NCI-H1092 (cell line): ENCODE data around the gene MARS2.
"Not testable (repeated sequence)": the region's sequence is repeated elsewhere in the genome, so short reads cannot be mapped to it uniquely, and the experiment has no call there.

Experiments
- DNase-seq: peaks from one replicate; lab custom pipeline; 2025; lab: John Stamatoyannopoulos, UW

Gene MARS2

DNA sequence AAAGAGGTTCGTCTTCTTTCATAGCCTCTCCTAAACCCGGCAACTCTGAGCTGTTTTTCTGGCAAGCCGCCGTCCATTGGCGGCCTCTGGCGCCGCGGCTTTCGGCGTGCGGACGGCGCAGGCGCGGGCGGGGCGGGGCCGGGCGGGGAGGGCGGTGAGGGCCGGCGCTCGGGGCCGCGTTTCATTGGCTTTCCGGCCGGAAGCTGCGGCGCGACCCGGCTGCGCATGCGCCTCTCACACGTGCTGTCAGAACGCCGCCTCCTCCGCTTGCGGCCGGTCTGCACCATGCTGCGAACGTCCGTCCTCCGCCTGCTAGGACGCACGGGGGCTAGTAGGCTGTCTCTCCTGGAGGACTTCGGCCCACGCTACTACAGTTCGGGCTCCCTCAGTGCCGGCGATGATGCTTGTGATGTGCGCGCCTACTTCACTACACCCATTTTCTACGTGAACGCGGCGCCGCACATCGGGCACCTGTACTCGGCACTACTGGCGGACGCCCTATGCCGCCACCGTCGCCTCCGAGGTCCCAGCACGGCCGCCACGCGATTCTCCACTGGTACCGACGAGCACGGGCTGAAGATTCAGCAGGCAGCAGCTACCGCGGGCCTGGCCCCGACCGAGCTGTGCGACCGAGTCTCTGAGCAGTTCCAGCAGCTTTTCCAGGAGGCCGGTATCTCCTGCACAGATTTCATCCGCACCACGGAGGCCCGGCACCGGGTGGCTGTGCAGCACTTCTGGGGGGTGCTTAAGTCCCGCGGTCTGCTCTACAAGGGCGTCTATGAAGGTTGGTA, at the start of gene MARS2:
MARS2 (plus strand) TSS at position 249 of the 791 bp plus-strand sequence; CDS start at position 286, 37 bp downstream.
- DNase-seq, result peak; percentile 83

DNA sequence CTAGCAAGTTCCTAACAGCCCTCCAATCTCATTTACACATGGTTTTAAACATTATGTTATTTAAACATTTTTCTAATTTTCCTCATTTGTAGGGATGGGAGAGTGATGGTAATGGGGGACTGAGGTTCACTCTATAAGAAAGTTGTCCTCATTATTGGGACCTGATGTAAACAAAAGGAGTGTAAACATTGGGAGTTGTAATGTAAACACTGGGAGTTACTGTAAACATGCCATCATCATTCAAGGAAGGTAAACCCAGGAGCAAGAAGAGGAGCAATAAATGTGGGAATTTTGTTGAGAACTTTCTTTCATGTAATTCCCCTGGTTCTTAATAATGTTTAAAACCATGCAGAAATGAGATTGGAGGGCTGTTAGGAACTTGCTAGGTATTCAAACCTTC, 47.6 kb upstream of the MARS2 start:
- DNase-seq, result no peak

DNA sequence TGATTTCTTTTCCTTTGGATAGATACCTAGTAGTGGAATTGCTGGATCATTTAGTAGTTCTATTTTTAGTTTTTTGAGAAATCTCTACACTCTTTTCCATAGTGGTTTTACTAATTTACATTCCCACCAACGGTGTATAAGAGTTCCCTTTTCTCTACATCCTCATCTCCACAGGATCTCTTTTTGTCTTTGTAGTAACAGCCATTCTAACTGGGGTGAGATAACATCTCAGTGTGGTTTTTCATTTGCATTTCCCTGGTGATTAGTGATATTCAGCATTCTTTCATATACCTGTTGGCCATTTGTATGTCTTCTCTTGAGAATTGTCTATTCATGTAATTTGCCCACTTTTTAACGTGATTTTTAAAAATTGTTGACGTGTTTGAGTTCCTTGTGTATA, 43.5 kb upstream of the MARS2 start:
- DNase-seq, result no peak

DNA sequence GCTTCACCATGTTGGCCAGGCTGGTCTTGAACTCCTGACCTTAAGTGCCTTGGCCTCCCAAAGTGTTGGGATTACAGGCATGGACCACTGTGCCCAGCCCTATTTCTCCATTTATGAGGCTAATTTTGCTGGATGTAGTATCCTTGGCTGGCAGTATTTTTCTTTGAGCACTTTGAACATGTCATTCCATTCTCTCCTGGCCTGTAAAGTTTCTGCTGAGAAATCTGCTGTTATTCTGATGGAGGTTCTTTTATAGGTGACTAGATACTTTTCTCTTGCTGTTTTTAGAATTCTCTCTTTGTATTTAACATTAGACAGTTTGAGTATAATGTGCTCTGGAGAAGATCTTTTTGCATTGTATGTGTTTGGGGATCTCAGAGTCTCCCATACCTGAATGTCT, 38.9 kb upstream of the MARS2 start:
- no peak for DNase-seq

DNA sequence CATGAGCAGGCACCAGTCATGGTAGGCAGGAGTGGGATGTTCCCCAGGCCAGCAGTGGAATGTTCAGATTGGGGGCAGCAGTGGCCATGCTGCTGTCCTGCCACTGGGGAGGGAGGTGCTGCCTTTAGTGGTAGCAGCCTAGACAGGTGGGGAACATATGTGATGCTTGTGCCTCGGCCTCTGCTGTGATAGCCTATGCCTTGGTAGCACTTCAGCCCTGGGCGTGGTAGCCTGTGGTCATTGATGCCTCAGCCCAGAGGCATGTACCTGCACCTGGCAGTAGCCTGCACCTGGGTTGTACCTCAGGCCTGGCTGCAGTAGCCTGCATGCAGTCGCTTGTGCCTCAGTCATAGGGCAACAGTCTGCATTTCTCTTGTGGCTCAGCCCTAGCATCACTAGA, 36.9 kb upstream of the MARS2 start:
- DNase-seq, result no peak

DNA sequence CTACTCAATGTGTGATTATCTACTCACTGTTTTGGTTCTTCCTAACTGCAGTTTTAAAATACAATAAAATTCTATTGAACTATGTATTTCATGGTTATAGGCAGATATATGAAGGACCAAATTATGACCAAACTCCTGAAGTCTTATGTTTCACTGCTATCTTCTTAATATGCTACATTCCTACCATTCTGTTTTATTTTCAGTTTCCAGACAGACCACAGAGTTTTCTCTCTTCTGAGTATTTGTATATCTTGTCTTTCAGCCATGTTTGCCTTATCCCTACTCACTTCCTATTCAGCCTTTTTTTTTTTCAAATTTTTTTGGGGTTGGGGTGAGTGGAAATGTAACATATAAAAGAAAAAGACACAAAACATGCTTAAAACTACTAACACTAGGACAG, 36.1 kb upstream of the MARS2 start:
- DNase-seq, result no peak

DNA sequence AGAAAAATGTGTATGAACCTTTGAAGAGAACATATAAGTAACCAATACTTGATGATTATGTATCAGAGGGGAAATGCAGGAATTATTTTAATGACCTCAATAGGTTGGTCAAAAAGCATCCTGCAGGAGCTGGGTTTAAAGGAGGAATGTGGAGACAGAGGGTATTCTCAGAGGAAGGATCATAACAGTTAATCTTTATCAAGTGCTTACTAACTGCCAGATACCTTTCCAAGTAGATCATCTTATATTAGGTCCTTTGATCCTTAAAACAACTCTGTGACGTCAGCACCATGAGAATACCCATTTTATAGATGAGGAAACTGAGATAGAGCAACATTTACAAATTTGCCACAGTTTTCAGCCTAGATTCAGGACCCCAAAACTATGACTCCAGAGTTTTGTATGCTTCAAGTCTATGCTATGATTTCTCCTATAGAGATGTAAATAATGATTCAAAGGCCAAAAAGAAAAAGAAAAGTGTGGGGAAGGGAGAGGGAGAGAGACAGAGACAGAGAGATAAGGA, 32.7 kb upstream of the MARS2 start:
- DNase-seq, result no peak

DNA sequence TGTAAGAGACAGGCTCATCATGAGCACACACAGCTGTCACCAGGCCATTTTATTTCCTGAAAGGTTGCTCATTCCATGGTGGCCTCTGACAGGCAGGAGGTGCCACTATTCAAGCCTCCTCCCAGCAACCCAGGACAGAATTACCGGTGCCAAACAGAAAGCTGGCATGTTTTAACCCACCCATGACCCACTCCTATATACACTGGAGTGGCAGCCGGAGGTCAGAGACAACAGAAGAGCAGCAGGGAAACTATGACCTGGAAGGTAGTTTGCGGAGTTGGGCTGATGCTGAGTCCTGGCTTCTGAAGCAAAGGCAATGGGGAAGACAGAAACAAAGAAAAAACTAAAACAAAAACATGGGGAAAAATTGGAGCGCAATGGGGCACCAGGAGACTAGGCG, 32.1 kb upstream of the MARS2 start:
- DNase-seq, result no peak

DNA sequence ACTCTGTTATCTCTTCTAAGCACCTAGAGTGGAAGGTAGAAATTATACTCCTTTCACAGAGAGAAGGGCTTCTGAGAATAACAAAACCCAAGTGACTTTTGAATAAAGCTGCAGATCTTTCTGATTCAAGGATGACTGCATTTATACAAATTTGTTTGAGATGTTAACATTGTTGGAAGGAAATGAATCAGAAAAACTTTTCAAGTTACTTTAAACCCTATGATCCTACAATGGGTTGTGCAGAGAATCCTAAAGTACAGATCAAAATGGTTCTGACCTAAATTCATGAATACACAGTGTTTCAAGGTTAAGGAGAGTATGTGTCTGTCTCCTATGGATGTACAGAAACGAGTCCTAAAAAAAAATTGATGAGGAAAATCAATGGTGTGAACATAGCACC, 31.6 kb upstream of the MARS2 start:
- DNase-seq, result no peak

DNA sequence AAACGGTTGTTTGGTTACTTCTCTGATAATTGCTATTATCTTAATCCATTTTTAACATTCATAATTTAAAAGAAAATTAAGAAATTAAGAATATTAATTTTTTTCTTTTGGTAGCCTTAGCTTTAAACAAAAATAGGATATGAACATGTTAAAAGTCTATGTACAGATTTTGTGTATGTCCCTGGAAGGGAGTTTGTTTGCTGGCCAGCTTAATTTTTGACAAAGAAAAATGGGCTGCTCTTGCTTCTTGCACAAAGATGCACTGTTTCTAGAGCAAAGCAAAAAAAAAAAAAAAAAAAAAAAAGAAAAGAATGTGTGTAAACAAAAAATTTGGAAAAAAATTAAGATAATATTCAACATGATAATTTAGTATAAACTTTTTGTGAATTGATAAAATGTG, 31.1 kb upstream of the MARS2 start:
- no peak for DNase-seq

DNA sequence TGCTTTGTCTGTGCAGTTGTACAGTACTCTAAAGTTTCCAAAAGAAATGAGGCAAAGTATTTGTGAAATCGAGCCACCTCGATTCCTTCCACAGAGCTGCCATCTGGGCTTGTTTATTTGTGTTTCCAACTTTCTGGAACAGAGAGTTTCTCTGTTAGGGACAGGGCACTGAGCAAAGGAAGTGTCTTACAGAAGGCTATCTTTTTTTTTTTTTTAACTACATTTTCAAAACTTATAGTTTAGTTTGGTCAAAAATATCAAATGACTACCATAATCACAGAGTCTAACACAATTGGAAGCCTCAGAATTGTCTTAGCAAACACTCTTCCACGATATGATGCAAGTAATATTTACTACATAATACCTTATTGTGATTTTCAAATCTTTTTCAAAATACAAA, 30.6 kb upstream of the MARS2 start:
- no peak for DNase-seq

DNA sequence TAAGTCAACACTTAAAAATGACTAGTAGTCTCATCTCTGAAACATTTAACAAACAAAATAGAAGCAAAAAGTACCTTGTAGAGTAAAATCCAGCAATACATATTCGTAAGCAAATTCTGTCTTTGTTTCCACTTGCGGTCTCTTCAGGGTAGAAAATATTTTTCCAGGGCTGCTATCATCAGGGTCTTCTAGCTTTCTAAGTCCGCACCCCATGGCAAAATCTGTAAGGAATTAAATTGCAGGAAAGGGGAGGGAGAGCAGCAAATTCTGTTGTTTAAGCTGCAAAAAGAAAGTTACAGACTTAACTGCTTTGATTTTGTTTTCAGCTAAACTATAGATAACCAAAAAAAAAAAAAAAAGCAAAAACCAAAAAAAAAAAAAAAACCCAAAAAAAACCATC, 29.9 kb upstream of the MARS2 start, which contains the start of gene RFTN2:
RFTN2 (minus strand) TSS at position 342 of the 400 bp plus-strand sequence; CDS start at position 213, 129 bp downstream.
- DNase-seq, result no peak

DNA sequence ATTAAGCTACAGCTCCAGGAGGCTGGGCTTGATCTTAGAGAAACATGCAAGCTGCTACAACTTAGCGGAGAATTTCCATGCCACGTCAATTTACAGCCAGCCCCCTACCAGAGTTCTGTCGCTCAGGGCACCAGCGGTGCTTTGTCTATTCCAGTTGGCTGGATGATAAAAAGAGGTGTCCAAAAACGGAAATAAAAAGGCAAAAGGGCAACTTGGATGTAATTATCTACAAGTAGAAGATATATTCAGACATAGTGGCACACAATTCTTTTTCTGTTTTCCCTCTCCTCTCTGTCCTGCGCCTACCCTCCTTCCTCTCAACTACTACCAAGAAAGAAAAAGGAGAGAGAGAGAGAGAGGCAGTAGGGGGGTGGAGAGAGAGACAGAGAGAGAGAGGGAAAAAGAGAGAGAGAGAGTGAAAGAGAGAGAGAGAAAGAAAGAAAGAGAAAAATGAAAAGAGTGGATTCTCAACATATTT, 29.4 kb upstream of the MARS2 start:
- DNase-seq, result no peak

DNA sequence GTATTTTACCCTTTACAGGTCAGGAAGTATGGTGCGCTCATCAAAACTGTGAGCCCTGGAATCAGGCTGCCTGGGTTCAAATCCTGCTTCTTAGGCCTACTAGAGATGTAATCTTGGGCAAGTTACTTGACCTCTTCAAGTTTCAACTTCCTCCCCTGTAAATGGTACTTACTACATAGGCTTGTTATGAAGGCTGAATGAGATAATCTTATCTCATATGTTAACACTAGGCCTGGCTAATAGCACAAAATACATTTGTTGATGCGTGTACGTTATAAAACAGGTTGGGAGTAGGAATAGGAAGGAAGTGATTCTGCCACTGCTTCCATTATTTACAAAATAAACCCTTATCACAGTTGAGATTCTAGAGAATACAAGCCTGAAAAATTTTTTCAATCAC, 28.1 kb upstream of the MARS2 start:
- no peak for DNase-seq

DNA sequence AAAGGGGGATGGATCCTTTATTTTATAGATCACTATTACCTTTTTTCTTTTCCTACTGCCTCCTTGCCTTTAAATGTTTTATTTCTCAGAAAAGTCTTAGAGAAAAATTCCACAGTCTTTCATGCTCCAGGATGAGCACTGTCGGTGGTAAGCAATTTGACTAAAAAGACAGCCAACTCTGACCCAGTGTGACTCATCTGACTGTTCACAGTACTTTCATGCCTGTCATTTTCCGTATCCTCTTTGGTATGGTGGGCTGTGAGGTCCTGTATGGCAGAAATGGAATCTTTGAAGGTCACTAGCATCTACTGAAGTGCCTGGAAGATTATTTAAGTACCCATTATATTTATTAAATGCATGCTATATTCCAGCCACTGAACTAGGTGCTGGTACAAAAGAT, 27.7 kb upstream of the MARS2 start:
- no peak for DNase-seq

DNA sequence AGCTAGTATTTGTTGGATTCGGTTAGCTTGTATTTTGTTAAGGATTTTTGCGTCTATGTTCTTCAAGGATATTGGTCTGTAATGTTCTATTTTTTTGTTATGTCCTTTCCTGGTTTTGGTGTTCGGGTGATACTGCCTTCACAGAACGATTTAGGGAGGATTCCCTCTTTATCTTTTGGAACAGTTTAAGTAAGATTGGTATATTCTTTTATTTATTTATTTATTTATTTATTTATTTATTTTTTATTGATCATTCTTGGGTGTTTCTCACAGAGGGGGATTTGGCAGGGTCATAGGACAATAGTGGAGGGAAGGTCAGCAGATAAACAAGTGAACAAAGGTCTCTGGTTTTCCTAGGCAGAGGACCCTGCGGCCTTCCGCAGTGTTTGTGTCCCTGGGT, 10.0 kb upstream of the MARS2 start:
- DNase-seq, result not testable (repeated sequence)

DNA sequence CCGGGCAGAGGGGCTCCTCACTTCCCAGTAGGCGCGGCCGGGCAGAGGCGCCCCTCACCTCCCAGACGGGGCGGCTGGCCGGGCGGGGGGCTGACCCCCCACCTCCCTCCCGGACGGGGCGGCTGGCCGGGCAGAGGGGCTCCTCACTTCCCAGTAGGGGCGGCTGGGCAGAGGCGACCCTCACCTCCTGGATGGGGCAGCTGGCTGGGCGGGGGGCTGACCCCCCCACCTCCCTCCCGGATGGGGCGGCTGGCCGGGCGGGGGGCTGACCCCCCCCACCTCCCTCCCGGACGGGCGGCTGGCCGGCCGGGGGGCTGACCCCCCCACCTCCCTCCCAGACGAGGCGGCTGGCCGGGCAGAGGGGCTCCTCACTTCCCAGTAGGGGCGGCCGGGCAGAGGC, 9.2 kb upstream of the MARS2 start:
- not testable (repeated sequence) for DNase-seq

DNA sequence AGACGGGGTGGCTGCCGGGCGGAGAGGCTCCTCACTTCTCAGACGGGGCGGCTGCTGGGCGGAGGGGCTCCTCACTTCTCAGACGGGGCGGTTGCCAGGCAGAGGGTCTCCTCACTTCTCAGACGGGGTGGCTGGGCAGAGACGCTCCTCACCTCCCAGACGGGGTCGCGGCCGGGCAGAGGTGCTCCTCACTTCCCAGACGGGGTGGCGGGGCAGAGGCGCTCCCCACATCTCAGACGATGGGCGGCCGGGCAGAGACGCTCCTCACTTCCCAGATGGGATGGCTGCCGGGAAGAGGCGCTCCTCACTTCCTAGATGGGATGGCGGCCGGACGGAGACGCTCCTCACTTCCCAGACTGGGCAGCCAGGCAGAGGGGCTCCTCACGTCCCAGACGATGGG, 8.6 kb upstream of the MARS2 start:
- not testable (repeated sequence) for DNase-seq

DNA sequence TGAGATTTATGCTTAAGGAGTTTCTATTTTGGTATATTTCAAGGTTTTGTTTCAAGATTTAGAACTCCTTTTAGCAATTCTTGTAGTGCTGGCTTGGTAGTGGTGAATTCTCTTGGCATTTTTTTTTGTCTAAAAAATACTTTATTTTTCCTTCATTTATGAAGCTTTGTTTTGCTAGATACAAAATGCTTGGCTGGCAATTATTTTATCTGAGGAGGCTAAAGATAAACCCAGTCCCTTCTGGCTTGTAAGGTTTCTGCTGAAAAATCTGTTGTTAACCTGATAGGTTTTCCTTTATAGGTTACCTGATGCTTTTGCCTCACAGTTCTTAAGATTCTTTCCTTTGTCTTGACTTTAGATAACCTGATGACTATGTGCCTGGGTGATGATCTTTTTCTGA, 5.4 kb upstream of the MARS2 start:
- not testable (repeated sequence) for DNase-seq

DNA sequence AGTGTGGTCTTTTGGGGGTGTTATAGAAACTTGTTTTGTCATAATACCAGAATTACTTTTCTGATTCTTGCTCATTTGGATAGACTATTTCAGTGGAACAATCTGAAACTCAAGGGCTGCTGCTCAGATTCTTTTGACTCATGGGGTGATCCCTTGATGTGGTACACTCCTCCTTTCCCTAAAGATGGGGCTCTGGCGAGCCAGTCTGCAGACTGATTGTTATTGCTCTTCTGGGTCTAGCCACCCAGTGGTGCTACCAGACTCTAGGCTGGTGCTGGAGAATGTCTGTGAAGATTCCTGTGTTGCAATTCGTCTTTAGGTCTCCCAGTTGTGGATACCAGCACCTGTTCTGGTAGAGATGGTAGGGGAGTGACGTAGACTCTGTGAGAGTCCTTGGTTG, 4.2 kb upstream of the MARS2 start:
- no peak for DNase-seq

DNA sequence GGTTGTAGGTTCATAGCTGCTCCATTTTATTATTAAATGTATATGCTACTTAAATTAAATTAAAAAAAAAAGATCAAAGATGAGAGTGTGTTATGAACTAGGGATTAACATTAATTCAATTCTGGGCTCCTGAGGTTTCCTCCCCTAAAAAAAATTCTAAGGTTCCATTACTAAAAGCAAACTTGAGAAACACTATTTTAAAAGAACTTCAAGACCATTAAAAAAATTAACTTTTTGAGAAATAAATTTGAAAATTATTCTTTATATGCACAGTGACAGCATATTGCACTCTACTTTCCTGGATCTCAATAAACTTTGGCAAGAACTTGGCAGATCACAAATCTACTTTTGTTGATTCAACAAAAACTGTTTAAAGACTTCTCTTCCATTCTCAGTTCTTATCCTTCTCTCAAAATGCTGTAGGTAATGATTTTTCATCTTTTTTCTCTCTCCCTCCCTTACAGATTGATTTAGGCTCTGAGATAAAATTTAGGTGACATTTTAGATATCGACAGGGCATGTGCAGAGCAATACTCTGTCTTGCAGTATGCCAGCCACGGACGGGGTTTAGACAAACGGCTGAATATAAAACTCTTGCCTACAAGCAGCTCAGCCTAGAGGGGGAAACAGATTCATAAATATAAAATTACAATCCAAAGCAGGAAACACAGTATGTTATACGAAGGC, 592 bp upstream of the MARS2 start:
- DNase-seq, result no peak

DNA sequence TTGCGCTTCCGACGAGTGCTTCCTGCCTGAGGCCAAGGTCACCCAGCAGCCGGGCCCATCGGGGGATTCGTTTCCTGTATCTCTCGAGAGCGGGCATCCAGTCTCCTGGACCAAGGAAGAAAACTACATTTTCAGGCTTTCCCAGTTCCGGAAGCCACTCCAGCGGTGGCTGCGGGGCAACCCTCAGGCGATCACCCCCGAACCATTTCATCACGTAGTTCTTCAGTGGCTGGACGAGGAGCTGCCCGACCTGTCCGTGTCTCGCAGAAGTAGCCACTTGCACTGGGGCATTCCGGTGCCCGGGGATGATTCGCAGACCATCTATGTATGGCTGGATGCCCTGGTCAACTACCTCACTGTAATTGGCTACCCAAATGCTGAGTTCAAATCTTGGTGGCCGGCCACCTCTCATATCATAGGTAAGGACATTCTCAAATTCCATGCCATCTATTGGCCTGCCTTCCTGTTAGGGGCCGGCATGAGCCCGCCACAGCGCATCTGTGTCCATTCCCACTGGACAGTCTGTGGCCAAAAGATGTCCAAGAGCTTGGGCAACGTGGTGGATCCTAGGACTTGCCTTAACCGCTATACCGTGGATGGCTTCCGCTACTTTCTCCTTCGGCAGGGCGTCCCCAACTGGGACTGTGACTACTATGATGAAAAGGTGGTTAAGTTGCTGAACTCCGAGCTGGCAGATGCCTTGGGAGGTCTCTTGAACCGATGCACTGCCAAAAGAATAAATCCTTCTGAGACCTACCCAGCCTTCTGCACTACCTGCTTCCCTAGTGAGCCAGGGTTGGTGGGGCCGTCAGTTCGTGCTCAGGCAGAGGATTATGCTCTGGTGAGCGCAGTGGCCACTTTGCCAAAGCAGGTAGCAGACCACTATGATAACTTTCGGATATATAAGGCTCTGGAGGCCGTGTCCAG, 1.0 kb downstream of the MARS2 start:
- no peak for DNase-seq
